Measurements from ENCODE around the gene LAYN.

Gene LAYN

DNA sequence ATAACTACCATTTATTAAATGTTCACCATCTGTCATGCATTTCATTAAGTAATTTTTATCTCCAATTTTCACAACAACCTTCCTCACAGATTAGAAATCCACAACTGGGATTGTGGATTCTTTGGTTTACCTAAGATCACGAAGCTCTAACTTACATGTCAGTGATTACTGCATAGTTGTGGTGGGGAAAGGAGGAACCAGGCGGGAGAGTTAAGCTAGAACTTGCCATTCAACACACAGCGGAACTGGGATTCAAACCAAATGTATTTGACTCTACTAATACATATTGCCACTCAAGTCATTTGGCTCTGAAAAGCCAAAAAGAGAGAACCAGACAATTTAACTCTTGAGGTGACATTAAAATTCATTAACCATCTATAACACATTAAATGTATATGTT, 10.4 kb upstream of the LAYN start:
- no peaks in the 10 kb centered on the region for H3K4me1 ChIP-seq (ENCODE audit: control insufficient read depth, insufficient read depth, low read length, poor library complexity, severe bottlenecking)
- no peak overlapping the region for H3K27ac ChIP-seq (ENCODE audit: insufficient read depth, low read length, poor library complexity, severe bottlenecking)
- H3K27me3 ChIP-seq (replicated peaks; ENCODE audit: control insufficient read depth, insufficient read depth, low read length, poor library complexity, severe bottlenecking), result no peaks in the 10 kb centered on the region
- no peaks in the 10 kb centered on the region for H3K9me3 ChIP-seq (ENCODE audit: control insufficient read depth, low read length)
- H3K4me3 ChIP-seq (ENCODE audit: insufficient read depth, low read depth, low read length, poor library complexity, severe bottlenecking), result no peak overlapping the region
- no peaks in the 10 kb centered on the region for H3K36me3 ChIP-seq (ENCODE audit: control insufficient read depth, insufficient read depth, low read length)
- no peak for DNase-seq

DNA sequence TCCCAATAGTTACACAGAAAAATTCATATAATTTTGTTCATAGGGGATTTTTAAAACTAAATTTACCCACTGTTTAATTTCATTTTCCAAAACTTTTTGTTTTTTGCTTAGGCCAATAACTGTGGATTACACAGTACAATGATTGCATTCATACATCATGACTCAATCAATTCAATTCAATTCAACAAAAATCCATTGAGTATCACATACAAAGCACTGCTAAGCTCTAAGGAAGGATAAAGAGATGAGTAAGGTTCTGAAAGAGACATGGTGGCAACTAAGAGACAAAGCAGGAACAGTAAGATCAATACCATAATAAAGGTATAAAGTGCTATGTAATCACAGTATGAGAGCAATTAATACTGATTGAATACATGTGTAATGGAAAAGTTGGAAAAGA, 9.4 kb upstream of the LAYN start:
- no peaks in the 10 kb centered on the region for H3K9me3 ChIP-seq (ENCODE audit: control insufficient read depth, low read length)
- no peak for DNase-seq
- H3K27ac ChIP-seq (ENCODE audit: insufficient read depth, low read length, poor library complexity, severe bottlenecking), result no peak overlapping the region
- no peak overlapping the region for H3K4me3 ChIP-seq (ENCODE audit: insufficient read depth, low read depth, low read length, poor library complexity, severe bottlenecking)
- H3K36me3 ChIP-seq (ENCODE audit: control insufficient read depth, insufficient read depth, low read length), result no peaks in the 10 kb centered on the region
- H3K4me1 ChIP-seq (ENCODE audit: control insufficient read depth, insufficient read depth, low read length, poor library complexity, severe bottlenecking), result no peaks in the 10 kb centered on the region
- H3K27me3 ChIP-seq (replicated peaks; ENCODE audit: control insufficient read depth, insufficient read depth, low read length, poor library complexity, severe bottlenecking), result no peaks in the 10 kb centered on the region

DNA sequence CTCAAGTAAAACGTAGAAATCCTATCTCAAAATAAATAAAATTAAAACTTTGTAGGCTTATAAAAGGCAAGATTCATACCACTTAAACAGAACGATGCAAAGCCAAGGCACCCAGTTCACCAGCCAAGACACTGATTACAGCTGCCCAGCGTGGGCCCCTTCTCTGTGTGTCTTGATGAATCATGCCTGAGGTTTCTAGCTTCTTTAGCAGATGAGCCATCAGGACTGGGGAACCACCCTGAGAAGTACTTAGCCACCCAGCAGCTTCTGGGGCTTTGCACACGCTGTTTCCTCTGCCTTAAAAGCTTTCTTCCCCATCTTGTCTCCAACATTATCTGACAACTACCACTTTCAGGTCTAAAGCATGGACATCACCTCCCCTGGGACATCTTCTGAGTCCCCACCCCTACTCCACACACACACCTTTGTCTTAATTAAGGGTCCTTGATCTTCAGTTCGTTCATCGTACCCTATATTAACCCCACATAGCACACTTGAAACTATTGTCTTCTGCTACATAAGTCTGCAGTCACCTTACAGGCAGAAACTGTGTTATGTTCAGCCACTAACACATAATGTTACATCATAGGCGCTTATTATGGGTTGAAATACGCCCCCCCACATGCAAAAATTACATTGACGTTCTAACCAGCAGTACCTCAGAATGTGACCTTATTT, 8.7 kb upstream of the LAYN start:
- Histone ChIP-seq H3K4me1 (ENCODE audit: control insufficient read depth, insufficient read depth, low read length, poor library complexity, severe bottlenecking) (no peaks in the 10 kb centered on the region), H3K4me3 (ENCODE audit: insufficient read depth, low read depth, low read length, poor library complexity, severe bottlenecking) (no peak overlapping the region), H3K27ac (ENCODE audit: insufficient read depth, low read length, poor library complexity, severe bottlenecking) (no peak overlapping the region), H3K36me3 (ENCODE audit: control insufficient read depth, insufficient read depth, low read length) (no peaks in the 10 kb centered on the region), H3K27me3 (replicated peaks; ENCODE audit: control insufficient read depth, insufficient read depth, low read length, poor library complexity, severe bottlenecking) (no peaks in the 10 kb centered on the region), H3K9me3 (ENCODE audit: control insufficient read depth, low read length) (no peaks in the 10 kb centered on the region)
- no peak for DNase-seq

DNA sequence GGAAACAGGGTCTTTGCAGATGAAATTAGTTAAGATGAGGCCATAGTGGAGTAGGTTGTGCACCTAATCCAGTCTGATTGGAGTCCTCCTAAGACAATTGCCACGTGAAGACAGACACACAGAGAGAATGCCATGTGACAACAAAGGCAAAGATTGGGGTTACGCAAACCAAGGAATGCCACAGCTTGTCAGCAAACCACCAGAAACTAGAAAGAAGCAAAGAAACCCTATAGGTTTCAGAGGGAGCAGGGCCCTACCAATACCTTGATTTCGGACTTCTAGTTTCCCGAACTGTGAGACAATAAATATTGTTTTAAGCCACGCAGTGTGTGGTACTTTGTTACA, 8.2 kb upstream of the LAYN start:
- Histone ChIP-seq H3K27me3 (replicated peaks; ENCODE audit: control insufficient read depth, insufficient read depth, low read length, poor library complexity, severe bottlenecking) (no peaks in the 10 kb centered on the region), H3K4me1 (ENCODE audit: control insufficient read depth, insufficient read depth, low read length, poor library complexity, severe bottlenecking) (no peaks in the 10 kb centered on the region), H3K27ac (ENCODE audit: insufficient read depth, low read length, poor library complexity, severe bottlenecking) (no peak overlapping the region), H3K9me3 (ENCODE audit: control insufficient read depth, low read length) (no peaks in the 10 kb centered on the region), H3K4me3 (ENCODE audit: insufficient read depth, low read depth, low read length, poor library complexity, severe bottlenecking) (no peak overlapping the region), H3K36me3 (ENCODE audit: control insufficient read depth, insufficient read depth, low read length) (no peaks in the 10 kb centered on the region)
- DNase-seq, result no peak

DNA sequence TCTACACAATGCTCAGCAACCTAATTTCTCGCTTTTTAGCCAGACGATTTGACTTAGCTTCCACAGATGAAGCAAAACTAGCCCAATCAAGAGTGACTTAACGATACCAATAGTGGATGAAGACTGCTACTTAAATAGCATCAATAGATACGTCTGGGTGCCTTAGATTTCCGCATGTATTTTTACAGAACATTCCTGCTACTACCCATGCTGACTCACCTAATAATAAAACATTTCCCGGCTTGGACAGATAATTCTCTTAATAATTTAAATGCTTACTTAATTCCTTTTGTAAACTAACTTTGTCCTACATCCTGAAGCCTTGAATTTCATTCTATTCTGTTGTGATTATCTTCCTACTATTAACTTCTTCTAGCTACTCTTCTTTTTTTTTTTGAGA, 5.2 kb upstream of the LAYN start:
- no peaks in the 10 kb centered on the region for H3K4me1 ChIP-seq (ENCODE audit: control insufficient read depth, insufficient read depth, low read length, poor library complexity, severe bottlenecking)
- H3K9me3 ChIP-seq (ENCODE audit: control insufficient read depth, low read length), result no peaks in the 10 kb centered on the region
- no peak overlapping the region for H3K27ac ChIP-seq (ENCODE audit: insufficient read depth, low read length, poor library complexity, severe bottlenecking)
- DNase-seq, result no peak
- H3K4me3 ChIP-seq (ENCODE audit: insufficient read depth, low read depth, low read length, poor library complexity, severe bottlenecking), result no peak overlapping the region
- H3K36me3 ChIP-seq (ENCODE audit: control insufficient read depth, insufficient read depth, low read length), result no peaks in the 10 kb centered on the region
- H3K27me3 ChIP-seq (replicated peaks; ENCODE audit: control insufficient read depth, insufficient read depth, low read length, poor library complexity, severe bottlenecking), result no peaks in the 10 kb centered on the region

DNA sequence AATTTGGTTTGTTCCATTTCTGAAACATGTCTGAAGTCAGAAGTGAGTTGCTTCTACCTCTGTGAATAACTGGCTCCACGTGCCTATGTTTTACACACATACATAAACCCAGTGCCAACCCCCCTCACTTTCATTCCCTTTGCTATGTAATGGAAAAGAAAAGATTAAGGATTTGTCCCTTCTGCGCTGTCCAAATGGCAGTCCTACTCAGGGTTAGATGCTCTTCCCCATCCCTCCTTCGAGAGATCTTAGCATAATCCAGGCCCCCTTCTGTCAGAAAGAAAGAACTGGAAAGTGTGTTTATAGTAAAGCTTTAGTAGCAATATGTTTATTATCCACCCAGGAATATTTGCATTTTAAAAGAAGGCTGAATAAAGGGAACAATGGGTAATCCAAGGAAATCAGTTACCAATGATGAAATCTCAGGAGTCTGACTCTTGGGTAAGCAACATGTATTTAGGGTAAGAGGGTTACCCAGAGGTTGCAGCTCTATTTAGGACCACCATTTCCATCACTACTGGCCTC, 3.1 kb upstream of the LAYN start:
- no peak for DNase-seq
- Histone ChIP-seq H3K36me3 (ENCODE audit: control insufficient read depth, insufficient read depth, low read length) (no peaks in the 10 kb centered on the region), H3K27ac (ENCODE audit: insufficient read depth, low read length, poor library complexity, severe bottlenecking) (no peak overlapping the region), H3K4me3 (ENCODE audit: insufficient read depth, low read depth, low read length, poor library complexity, severe bottlenecking) (no peak overlapping the region), H3K9me3 (ENCODE audit: control insufficient read depth, low read length) (no peaks in the 10 kb centered on the region), H3K4me1 (ENCODE audit: control insufficient read depth, insufficient read depth, low read length, poor library complexity, severe bottlenecking) (peaks cover 15% of the 10 kb centered on the region), H3K27me3 (replicated peaks; ENCODE audit: control insufficient read depth, insufficient read depth, low read length, poor library complexity, severe bottlenecking) (peaks cover 12% of the 10 kb centered on the region)

DNA sequence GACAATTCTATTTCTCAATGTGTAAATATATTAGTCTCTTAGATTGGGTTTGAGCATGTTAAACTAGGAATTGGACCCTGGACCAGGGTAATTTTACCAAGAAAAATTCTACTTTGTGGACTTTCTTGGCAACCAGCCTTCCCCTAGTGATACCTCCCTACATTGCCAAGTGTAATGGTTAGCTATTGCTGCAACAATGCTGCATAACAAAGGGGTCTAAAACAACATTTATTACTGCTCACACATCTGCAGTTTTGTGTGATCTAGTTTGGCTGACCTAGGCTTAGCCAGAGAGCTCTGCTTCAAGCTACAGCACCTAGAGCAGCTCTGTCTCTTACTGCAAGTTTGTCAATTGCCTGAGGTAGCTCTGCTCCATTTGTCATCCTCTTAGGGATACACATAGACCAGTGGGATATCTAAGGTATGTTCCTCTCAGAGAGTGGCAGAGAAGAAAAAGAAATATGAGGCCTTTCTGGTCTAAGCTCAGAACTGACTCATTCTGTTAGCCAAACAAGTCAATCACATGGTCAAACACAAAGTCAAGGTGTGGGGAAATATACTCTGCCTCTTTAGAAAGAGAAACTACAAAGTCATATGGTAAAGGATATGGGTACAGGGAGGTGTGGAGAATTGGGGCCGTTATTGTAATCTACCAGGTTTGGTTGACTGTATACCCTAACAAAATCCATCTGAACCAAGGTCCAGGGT, 2.0 kb upstream of the LAYN start:
- H3K4me3 ChIP-seq (ENCODE audit: insufficient read depth, low read depth, low read length, poor library complexity, severe bottlenecking), result no peak overlapping the region
- H3K9me3 ChIP-seq (ENCODE audit: control insufficient read depth, low read length), result no peaks in the 10 kb centered on the region
- H3K27me3 ChIP-seq (replicated peaks; ENCODE audit: control insufficient read depth, insufficient read depth, low read length, poor library complexity, severe bottlenecking), result peaks cover 12% of the 10 kb centered on the region
- no peak overlapping the region for H3K27ac ChIP-seq (ENCODE audit: insufficient read depth, low read length, poor library complexity, severe bottlenecking)
- peaks cover 15% of the 10 kb centered on the region for H3K4me1 ChIP-seq (ENCODE audit: control insufficient read depth, insufficient read depth, low read length, poor library complexity, severe bottlenecking)
- DNase-seq, result no peak
- H3K36me3 ChIP-seq (ENCODE audit: control insufficient read depth, insufficient read depth, low read length), result no peaks in the 10 kb centered on the region

DNA sequence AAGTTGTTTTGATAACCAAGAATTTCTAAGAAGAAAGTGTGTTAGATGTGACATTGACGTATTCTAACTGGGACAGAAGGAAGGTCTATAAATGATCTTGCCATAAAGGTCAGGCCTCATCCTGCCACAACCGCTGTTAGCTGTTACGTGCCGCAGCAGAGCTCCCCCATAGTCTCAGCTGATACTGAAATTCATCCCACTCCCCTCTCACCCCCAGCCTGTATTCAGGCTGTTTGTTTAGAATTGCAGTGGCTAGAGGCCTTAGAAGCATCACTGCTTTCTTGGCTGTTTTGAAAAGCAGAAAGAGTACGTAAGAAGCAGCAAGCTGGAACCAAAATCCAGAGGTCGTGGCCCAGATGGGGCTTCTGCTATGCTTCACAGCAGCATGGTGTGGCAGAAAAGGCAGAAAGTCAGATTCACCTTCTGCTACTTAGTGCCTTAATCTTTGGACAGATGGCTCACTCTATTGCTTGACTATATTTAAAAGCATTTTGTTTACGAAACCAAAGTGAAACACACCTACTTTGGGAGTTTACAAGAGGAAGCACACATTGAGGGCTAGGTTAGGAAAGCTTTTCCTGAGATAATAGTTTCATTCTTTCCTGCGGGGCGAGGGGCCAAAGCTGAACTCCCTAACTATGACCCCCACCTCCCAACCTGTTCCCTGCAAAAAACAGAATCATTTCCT, 950 bp upstream of the LAYN start:
- H3K27me3 ChIP-seq (replicated peaks; ENCODE audit: control insufficient read depth, insufficient read depth, low read length, poor library complexity, severe bottlenecking), result peaks cover 12% of the 10 kb centered on the region
- H3K4me3 ChIP-seq (ENCODE audit: insufficient read depth, low read depth, low read length, poor library complexity, severe bottlenecking), result no peak overlapping the region
- DNase-seq, result no peak
- peaks cover 15% of the 10 kb centered on the region for H3K4me1 ChIP-seq (ENCODE audit: control insufficient read depth, insufficient read depth, low read length, poor library complexity, severe bottlenecking)
- H3K9me3 ChIP-seq (ENCODE audit: control insufficient read depth, low read length), result no peaks in the 10 kb centered on the region
- H3K27ac ChIP-seq (ENCODE audit: insufficient read depth, low read length, poor library complexity, severe bottlenecking), result no peak overlapping the region
- H3K36me3 ChIP-seq (ENCODE audit: control insufficient read depth, insufficient read depth, low read length), result no peaks in the 10 kb centered on the region

DNA sequence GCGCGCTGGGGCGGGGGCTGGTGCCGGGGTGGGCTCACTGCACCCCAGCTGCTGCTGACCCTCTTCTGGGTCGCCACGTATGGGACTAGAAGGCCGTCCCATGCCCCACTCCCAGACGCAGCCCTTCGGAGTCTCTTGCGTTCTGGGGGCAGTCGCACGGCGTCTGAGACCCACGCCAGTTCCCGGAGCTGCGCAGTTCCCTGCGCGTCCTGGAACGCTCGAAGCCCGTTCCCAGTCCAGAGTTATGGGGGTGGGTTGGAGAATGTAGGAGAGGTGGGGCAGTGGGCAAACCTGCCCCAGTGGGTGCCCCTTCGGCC, 375 bp downstream of the LAYN start:
- no peaks in the 10 kb centered on the region for H3K36me3 ChIP-seq (ENCODE audit: control insufficient read depth, insufficient read depth, low read length)
- H3K27ac ChIP-seq (ENCODE audit: insufficient read depth, low read length, poor library complexity, severe bottlenecking), result no peak overlapping the region
- peaks cover 15% of the 10 kb centered on the region for H3K4me1 ChIP-seq (ENCODE audit: control insufficient read depth, insufficient read depth, low read length, poor library complexity, severe bottlenecking)
- H3K4me3 ChIP-seq (ENCODE audit: insufficient read depth, low read depth, low read length, poor library complexity, severe bottlenecking), result peak overlapping the region; percentile 23
- peaks cover 12% of the 10 kb centered on the region for H3K27me3 ChIP-seq (replicated peaks; ENCODE audit: control insufficient read depth, insufficient read depth, low read length, poor library complexity, severe bottlenecking)
- DNase-seq, result no peak
- H3K9me3 ChIP-seq (ENCODE audit: control insufficient read depth, low read length), result no peaks in the 10 kb centered on the region
